ENCODE results near the gene UNC93B1. TPM values are rescaled to one million over a fixed set of nuclear protein-coding genes. Genes with fewer than 3 reads are reported as not detected.

Gene UNC93B1
- total and polyA plus RNA-seq, 2 of the 13 experiments (the other 11 are each of a cell fraction or from before 2014, with no cell fraction given) = 8.8 to 18.9 TPM

DNA sequence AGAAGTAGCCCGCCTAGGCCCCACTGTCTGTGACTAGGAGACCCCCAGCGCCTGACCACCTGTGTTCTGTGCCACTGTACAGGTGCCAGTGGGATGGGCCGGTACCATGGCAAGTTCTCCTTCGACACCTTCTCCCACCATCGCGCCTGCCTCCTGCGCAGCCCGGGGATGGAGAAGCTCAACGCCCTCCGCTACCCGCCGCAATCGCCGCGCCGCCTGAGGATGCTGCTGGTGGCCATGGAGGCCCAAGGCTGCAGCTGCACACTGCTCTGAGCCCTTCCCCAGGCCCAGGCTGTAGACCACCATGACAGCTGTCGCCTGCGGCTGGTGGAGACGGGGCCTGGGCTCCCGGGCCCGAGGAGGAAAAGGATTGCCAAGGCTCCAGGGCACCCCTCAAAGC, 23.8 kb upstream of the UNC93B1 start:
- no peak for DNase-seq (ENCODE audit: low spot score)
- Histone ChIP-seq H3K4me2 (ENCODE audit: low read depth, low read length) (no peak overlapping the region), H3K4me1 (ENCODE audit: insufficient read depth, low read length) (peaks cover 45% of the 10 kb centered on the region), H3K4me3 (replicated peaks in 1 of 3; ENCODE audit: insufficient read depth in 1 of 3, low read depth in 2 of 3, low read length in 3 of 3) (no peak overlapping the region), H3K36me3 (replicated peaks in 1 of 2; ENCODE audit: control insufficient read depth in 1 of 2, insufficient read depth in 2 of 2, low read length in 2 of 2) (peaks cover 0 to 5% of the 10 kb centered on the region in 2 experiments; a peak in 1 of 5 replicates), H3K27ac (ENCODE audit: extremely low read length, insufficient read depth, low read length) (no peak overlapping the region), H4K20me1 (ENCODE audit: insufficient read depth, low read length) (no peaks in the 10 kb centered on the region), H3K79me2 (ENCODE audit: insufficient read depth, low read length) (peaks cover 26% of the 10 kb centered on the region), H3K9me3 (ENCODE audit: low read length) (no peaks in the 10 kb centered on the region), H2AFZ (ENCODE audit: low read length) (no peak overlapping the region), H3K9ac (ENCODE audit: insufficient read depth, low read depth, low read length) (no peak overlapping the region), H3K27me3 (ENCODE audit: control insufficient read depth in 1 of 2, insufficient read depth in 2 of 2, low read length in 2 of 2) (no peaks in the 10 kb centered on the region; a peak in 1 of 5 replicates)
- CTCF ChIA-PET (ENCODE audit: low intra/inter-chr PET ratio, low total read pairs) = no interaction called here
- WGBS (ENCODE audit: low lambda C conversion rate) = no CpG with 5 or more reads among the region's 21 CpGs
- ATAC-seq = no peak
- intact Hi-C loops (cut with micrococcal nuclease; ENCODE audit: unreplicated experiment) = no loop called here
- POLR2A ChIA-PET = interaction anchor here (0.7 to 3.1 kb wide), 3 partner anchors 11 to 17 kb away, joined by 3 to 11 read pairs (median 4); partner anchors contain the start of gene ALDH3B1
- TF ChIP-seq RBFOX2 (IDR thresholded peaks at IDR 0.05; ENCODE audit: low read depth, low read length) (0 out of 2 replicates have a peak, but pooled peaks have one; percentile 37), BHLHE40 (IDR thresholded peaks at IDR 0.05; ENCODE audit: low read length) (no peak), ZNF768 (CRISPR knock-in tag; IDR thresholded peaks at IDR 0.05) (peak; percentile 16; the same call in 1 of the 2 replicates), CBFB (CRISPR knock-in tag; IDR thresholded peaks at IDR 0.05) (no peak), AGO2 (optimal IDR thresholded peaks at IDR 0.05; ENCODE audit: low read depth, low read length) (peak; percentile 66)
- in situ Hi-C loops (cut with HindIII; ENCODE audit: extremely low pct_ligation_motif_present, low pct_unique_long_range_greater_than_20kb) = no loop called here
- no peak for FAIRE-seq
- BruUV-seq (replicated peaks) = no TSS peak

DNA sequence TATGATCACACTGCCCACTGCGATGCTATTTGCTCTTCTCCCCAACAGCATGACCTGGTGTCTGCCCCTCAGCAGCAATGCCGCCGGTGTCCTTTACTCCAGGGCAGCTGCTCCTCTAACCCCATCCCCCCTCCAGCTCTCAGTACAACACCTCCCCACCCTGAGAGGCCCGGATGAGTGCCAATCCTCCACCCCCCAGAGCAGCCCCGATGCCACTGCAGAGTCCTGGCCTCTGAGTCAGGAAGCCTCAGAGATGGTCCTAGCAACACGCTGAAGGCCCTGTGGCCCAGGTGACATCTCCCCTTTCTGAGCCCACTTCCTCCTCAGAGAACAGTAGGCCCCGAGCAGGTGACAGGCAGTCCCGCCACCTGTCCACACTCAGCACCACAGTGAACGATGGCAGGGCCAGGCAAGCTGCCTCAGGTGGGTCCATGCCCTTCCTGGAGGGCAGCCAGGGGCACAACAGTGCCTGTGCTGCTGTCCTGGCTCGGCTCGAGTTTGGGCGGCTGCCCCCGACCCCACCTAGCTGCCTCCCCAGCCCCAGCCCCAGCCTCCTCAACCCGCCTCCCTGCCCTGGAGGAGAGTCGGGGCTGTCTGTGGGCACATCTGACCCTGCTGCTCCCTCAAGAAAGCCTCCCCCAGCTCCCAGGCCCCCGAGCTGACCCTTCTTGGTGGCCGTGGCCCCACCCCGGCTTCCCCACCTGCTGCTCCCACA, 22.7 kb upstream of the UNC93B1 start:
- Histone ChIP-seq H3K9me3 (ENCODE audit: low read length) (no peaks in the 10 kb centered on the region), H2AFZ (ENCODE audit: low read length) (no peak overlapping the region), H3K27me3 (ENCODE audit: control insufficient read depth in 1 of 2, insufficient read depth in 2 of 2, low read length in 2 of 2) (no peaks in the 10 kb centered on the region; a peak in 1 of 5 replicates), H3K27ac (ENCODE audit: extremely low read length, insufficient read depth, low read length) (no peak overlapping the region), H3K36me3 (replicated peaks in 1 of 2; ENCODE audit: control insufficient read depth in 1 of 2, insufficient read depth in 2 of 2, low read length in 2 of 2) (peaks cover 0 to 3% of the 10 kb centered on the region in 2 experiments; a peak in 1 of 5 replicates), H3K79me2 (ENCODE audit: insufficient read depth, low read length) (peaks cover 16% of the 10 kb centered on the region), H3K9ac (ENCODE audit: insufficient read depth, low read depth, low read length) (no peak overlapping the region), H3K4me3 (replicated peaks in 1 of 3; ENCODE audit: insufficient read depth in 1 of 3, low read depth in 2 of 3, low read length in 3 of 3) (no peak overlapping the region), H3K4me1 (ENCODE audit: insufficient read depth, low read length) (peaks cover 35% of the 10 kb centered on the region), H3K4me2 (ENCODE audit: low read depth, low read length) (no peak overlapping the region), H4K20me1 (ENCODE audit: insufficient read depth, low read length) (no peaks in the 10 kb centered on the region)
- WGBS (ENCODE audit: low lambda C conversion rate) = 94% methylated on average over 17 of the region's 18 CpGs
- in situ Hi-C loops (cut with HindIII; ENCODE audit: extremely low pct_ligation_motif_present, low pct_unique_long_range_greater_than_20kb) (no loop called here), intact Hi-C loops (cut with micrococcal nuclease; ENCODE audit: unreplicated experiment) (no loop called here)
- TF ChIP-seq DNMT3B (CRISPR knock-in tag; conservative IDR thresholded peaks at IDR 0.05) (no peak), CHD2 (IDR thresholded peaks at IDR 0.05; ENCODE audit: low read depth, low read length) (no peak), THAP11 (CRISPR knock-in tag; IDR thresholded peaks at IDR 0.05) (no peak), GPN1 (CRISPR knock-in tag; IDR thresholded peaks at IDR 0.05; ENCODE audit: borderline replicate concordance) (no peak)
- TF ChIP-seq, protein P1, sequence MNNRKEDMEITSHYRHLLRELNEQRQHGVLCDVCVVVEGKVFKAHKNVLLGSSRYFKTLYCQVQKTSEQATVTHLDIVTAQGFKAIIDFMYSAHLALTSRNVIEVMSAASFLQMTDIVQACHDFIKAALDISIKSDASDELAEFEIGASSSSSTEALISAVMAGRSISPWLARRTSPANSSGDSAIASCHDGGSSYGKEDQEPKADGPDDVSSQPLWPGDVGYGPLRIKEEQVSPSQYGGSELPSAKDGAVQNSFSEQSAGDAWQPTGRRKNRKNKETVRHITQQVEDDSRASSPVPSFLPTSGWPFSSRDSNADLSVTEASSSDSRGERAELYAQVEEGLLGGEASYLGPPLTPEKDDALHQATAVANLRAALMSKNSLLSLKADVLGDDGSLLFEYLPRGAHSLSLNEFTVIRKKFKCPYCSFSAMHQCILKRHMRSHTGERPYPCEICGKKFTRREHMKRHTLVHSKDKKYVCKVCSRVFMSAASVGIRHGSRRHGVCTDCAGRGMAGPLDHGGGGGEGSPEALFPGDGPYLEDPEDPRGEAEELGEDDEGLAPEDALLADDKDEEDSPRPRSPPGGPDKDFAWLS (CRISPR knock-in tag; IDR thresholded peaks at IDR 0.05; ENCODE audit: borderline replicate concordance) = no peak
- POLR2A ChIA-PET = interaction anchor here (2.3 kb wide), 1 partner anchor 11 kb away, joined by 13 read pairs; no protein-coding TSS in a partner anchor
- ATAC-seq = no peak
- no peak for DNase-seq (ENCODE audit: low spot score)
- CTCF ChIA-PET (ENCODE audit: low intra/inter-chr PET ratio, low total read pairs) = no interaction called here
- FAIRE-seq = no peak
- no TSS peak for BruUV-seq (replicated peaks)
